Subcutaneous adipose tissue (tissue), 4 donors: Measurements from ENCODE around the gene SHANK2. TPM values are rescaled to one million over a fixed set of nuclear protein-coding genes. Genes with fewer than 3 reads are reported as not detected.

Source experiments
- CTCF ChIP-seq: fragments of 450-650 bp; IDR thresholded peaks from one replicate; pipeline ENCODE4 v1.5.1; 2016; ENCODE audit warnings: low read depth, mild to moderate bottlenecking, control low read depth, antibody characterized with exemption, moderate library complexity
- total RNA-seq, 4 donors: library from RNA; depleted of rRNA; stranded (reverse); fragments of >200 nt; gene quantifications; one replicate each; pipeline ENCODE4 v1.1.0, GENCODE V29; 2016

The SHANK2 gene
- total RNA-seq, 4 donors from 2014 or later: 0.66 to 4.3 (median 1.1) TPM

GRCh38 chr11:71236836-71237475 is 15.4 kb downstream of the SHANK2 start:
- TF ChIP-seq CTCF: no peak

GRCh38 chr11:71235719-71236118 is 16.7 kb downstream of the SHANK2 start:
- TF ChIP-seq CTCF: no peak

- no peak for TF ChIP-seq CTCF
These were observed 20.0 kb downstream of the SHANK2 start for GRCh38 chr11:71232364-71232763.

GRCh38 chr11:71228961-71229360 is 23.4 kb downstream of the SHANK2 start:
- TF ChIP-seq CTCF: no peak

- TF ChIP-seq CTCF: no peak
These were observed 25.2 kb downstream of the SHANK2 start for GRCh38 chr11:71227058-71227659.

GRCh38 chr11:71223671-71224660 is 28.4 kb downstream of the SHANK2 start:
- no peak for TF ChIP-seq CTCF

GRCh38 chr11:71223081-71223405 is 29.3 kb downstream of the SHANK2 start:
- TF ChIP-seq CTCF: no peak
